GM19023 (cell line): ENCODE data around the gene PI4KA.
A peak's percentile ranks its signal among the peaks of the same experiment; 100 is the strongest.
"Not testable (repeated sequence)": the region's sequence is repeated elsewhere in the genome, so short reads cannot be mapped to it uniquely, and the experiment has no call there.

Source experiments
- ATAC-seq: cut with Tn5 transposase; IDR thresholded peaks from one replicate; pipeline ENCODE4 v1.9.1; 2021; ENCODE audit warnings: mild to moderate bottlenecking, moderate library complexity; ENCODE audit not compliant: unreplicated experiment

PI4KA gene

GRCh38 chr22:20752104-20752741, 106.4 kb downstream of the PI4KA start:
- ATAC-seq: no peak

DNA sequence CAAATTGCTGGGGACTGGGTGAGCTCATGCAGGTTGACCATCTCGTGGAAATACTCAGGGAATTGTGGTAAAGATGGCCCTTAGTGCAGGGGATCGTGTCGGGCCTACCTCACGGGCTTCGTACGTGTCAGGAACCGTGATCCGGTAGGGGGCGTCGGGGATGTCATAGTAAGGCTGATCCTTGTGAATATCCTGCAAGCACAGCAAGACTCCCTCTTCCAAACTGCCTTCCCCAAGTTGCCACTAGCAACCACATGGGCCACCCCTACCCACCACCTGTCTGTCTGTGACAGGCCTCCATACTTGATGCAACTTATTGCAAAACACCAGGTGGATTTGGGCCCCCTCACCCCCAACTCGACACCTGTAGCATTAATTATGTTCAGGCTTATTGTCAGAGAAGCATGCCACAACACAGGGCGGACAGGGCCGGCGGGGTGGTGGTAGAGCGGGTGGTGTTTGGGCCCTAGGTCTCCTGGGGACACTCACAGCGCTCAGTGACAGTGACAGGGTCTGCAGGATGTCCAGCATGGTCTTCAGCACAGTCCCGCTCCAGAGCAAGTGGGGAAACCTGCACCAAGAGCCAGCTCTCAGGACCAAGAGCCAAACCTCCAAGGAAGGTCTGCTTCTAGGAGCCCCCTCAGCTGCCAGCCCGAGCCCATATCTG, 107.3 kb downstream of the PI4KA start:
- no peak for ATAC-seq

GRCh38 chr22:20750461-20751184, 108.0 kb downstream of the PI4KA start:
- ATAC-seq: peak; percentile 51

DNA sequence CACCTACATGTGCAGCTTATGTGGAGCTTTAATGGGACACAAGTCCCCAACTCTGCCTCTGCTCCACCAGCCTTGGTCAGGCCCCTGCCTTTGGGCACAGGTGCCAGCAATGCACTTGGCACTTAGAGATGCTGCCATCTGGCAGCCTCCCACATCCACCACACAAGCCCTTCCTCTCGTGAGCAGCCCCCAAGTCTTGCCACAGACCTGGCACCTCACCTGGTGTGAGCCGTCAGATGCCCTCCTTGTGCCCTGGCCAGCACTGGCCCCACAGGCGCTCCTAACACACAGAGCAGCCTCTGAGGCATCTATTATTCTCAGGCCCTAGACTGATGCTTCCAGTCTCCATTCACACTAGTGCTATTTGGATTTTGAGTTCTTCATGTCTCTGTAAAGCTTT, 109.2 kb downstream of the PI4KA start:
- ATAC-seq: no peak

GRCh38 chr22:20748731-20749428, 109.7 kb downstream of the PI4KA start:
- ATAC-seq: peak; percentile 66

DNA sequence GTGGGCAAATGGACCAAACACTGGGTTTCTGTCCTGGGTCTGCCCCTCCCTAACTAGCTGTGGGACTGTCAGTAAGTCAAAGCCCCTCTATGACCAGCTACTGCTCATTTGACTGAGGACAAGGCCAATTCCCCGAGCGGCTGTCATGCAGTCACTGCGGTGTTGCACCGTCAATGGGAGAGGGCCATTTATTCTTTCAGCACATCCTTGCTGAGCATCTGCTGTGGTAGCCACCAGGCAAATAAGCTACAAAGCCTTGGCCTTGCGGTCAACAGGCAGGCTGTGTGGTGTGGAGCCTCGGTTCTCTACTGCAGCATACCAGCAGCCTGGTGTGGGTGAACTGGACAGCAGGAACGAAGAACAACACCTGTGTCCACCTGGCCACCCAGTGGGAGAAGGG, 110.5 kb downstream of the PI4KA start:
- no peak for ATAC-seq

DNA sequence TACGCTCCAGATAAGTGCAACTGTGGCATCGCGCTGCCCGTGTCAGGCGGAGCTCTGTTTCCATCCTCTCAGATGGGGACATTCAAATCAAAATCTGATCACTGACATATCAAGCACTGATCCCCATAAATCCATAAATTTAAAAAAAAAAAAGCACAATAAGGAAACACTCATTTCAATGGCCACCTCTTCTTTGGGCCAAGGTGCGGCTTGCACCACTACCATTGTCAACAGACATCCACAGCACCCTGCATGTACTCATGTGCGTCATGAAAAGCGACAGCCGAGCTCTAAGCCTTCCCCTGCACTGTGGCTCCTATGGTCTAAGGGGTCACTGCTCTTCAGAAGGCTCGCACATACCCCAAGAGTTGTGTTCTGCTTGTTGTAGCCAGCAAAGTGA, 111.4 kb downstream of the PI4KA start:
- ATAC-seq: no peak

GRCh38 chr22:20746431-20747189, 112.0 kb downstream of the PI4KA start:
- ATAC-seq: no peak

DNA sequence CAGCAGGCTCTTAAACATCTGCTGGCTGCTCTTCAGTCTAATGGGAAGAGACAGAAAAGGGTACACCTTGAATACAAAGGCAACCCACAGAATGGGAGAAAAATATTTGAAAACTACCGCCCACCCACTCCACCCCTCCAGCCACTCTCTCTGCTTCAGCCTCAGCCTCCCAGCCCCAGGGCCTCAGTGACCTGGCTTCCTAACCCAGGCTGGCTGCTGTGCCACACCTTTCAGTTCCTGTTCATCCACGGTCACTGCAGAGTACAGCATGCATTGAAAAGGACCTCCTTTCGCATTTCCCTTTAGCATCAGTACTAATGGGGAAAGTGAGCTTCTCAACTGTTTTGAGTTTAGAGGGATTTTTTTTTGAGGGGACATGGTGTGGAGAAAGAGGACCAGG, 113.5 kb downstream of the PI4KA start:
- no peak for ATAC-seq

DNA sequence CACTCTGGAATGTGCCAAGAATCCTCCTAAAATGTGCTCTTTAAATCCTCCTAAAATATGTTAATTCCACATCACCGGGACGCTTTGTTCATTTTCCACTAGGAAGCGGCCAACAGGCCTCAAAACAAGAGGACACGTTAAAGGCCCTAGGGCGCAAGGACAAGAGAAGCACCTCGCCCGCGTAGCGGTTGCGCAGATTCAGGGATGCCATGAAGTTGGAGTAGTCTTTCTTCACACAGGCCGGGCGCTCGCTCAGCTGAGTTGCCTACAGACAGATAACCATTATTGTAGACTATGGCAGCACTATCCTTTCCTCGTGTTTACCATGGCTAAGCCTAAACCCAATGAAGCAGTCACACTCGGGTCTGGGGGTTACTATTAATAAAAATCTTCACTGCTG, 114.2 kb downstream of the PI4KA start:
- no peak for ATAC-seq

- no peak for ATAC-seq
Measured at GRCh38 chr22:20742764-20743163, 115.8 kb downstream of the PI4KA start.

GRCh38 chr22:20741634-20742581, 116.7 kb downstream of the PI4KA start:
- no peak for ATAC-seq

GRCh38 chr22:20741008-20741633, 117.5 kb downstream of the PI4KA start:
- no peak for ATAC-seq

DNA sequence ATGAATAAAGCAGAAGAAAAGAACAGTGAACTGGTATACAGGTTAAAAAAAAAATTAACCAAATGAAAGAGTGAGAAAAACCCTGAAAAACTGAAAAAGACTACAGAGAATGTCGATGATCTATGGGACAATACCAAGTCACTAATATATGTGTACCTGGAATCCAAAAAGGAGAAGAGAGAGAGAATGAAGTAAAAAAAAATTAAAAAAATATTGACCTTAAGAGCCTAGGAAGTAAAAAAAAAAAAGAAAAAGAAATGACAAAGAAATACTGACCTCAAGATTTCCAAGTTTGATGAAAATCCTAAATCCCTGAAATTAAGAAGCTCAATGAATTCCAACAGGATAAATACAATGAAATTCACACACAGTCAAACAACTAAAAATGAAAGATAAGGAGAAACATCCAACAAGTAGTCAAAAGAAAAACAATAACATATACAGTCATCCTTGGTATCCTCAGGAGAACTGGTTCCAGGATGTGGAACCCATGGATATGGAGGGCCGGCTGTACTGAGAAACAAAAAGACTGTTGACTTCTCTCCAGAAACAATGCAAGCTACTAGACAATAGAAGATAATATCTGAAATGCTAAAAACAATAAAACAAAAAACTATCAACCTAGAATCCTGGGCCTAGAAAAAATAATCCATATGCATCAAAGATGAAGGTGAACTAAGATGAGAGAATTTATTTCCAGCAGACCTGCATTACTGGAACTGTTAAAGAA, 118.2 kb downstream of the PI4KA start:
- no peak for ATAC-seq

DNA sequence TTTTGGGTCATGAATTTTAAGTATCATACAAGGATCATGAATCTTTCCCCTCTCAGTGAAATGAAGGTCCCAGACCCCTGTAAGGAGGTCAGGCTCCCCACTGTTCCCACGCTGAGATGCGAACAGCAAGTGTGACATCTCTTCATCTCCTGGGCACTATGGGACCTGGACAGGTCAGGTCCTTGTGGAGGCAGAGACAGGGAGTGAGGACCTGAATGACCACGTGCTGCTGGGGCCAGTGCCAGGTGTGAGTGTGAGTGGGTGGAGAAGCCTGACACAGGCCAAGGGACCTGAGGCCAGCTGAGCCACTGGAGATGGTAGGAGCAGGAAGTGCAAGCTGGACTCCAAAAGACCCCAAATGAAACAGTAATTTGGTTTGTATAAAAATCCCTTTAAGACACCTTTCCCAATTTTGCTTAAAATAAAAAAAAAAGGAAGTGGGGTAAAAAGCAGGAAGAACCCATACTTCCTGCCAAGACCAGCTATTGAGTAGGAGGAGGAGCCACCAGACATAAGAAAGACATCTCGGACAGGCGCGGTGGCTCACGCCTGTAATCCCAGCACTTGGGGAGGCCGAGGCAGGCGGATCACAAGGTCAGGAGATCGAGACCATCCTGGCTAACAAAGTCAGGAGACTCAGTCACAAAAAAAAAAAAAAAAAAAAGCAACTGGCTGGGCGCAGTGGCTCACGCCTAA, 120.1 kb downstream of the PI4KA start:
- no peak for ATAC-seq

- ATAC-seq: not testable (repeated sequence)
Measured at GRCh38 chr22:20736891-20737290, 121.7 kb downstream of the PI4KA start.

GRCh38 chr22:20735356-20736162, 123.1 kb downstream of the PI4KA start:
- ATAC-seq: not testable (repeated sequence)
